ENCODE data around the gene SRP9. TPM values are rescaled to one million over a fixed set of nuclear protein-coding genes. Genes with fewer than 3 reads are reported as not detected.

SRP9 gene
- total and polyA plus RNA-seq, 2 experiments from 2014 or later = 640 to 728 TPM

GRCh38 chr1:225822655-225823403 lies 45.2 kb downstream of the SRP9 start (continued):
- no peak for TF ChIP-seq ETS1 (IDR thresholded peaks at IDR 0.05)
- no peak for TF ChIP-seq JUNB (IDR thresholded peaks at IDR 0.05; ENCODE audit: unreplicated experiment)
- no peak for TF ChIP-seq CREB1 (CRISPR knock-in tag; IDR thresholded peaks at IDR 0.05; ENCODE audit: low read depth)
- TF ChIP-seq ZNF331 (CRISPR knock-in tag; IDR thresholded peaks at IDR 0.05; ENCODE audit: low read depth) = no peak
- TF ChIP-seq REST (IDR thresholded peaks at IDR 0.05; ENCODE audit: unreplicated experiment) = no peak
- no peak for TF ChIP-seq EZH2phosphoT487 (IDR thresholded peaks at IDR 0.05; ENCODE audit: unreplicated experiment)
- TF ChIP-seq STAT1 (IDR thresholded peaks at IDR 0.05; ENCODE audit: unreplicated experiment) = no peak
- no peak for TF ChIP-seq EZH2 (IDR thresholded peaks at IDR 0.05; ENCODE audit: low read depth, unreplicated experiment)

GRCh38 chr1:225823811-225824261 lies 46.2 kb downstream of the SRP9 start:
- ATAC-seq (peak; percentile 17), DNase-seq (ENCODE audit: low spot score) (no peak)
- peaks cover 19% of the 10 kb centered on the region for H3K4me1 ChIP-seq (ENCODE audit: insufficient read depth)
- H3F3A ChIP-seq (replicated peaks; ENCODE audit: low read depth) = 0 out of 2 replicates have a peak, but pooled peaks cover 3% of the 10 kb centered on the region
- no peak overlapping the region for H3K27ac Mint-ChIP-seq
- peaks cover 47% of the 10 kb centered on the region for H3K4me1 Mint-ChIP-seq
- H3K79me2 ChIP-seq (replicated peaks; ENCODE audit: insufficient read depth) = peaks cover 47% of the 10 kb centered on the region
- no peak overlapping the region for H3K4me3 Mint-ChIP-seq
- H3K9me3 Mint-ChIP-seq = no peaks in the 10 kb centered on the region
- peaks cover 6% of the 10 kb centered on the region for H4K20me1 ChIP-seq (replicated peaks; ENCODE audit: insufficient read depth)
- H3K4me2 ChIP-seq = 0 out of 2 replicates have a peak overlapping the region, but pooled peaks have one; percentile 55
- H3K27me3 ChIP-seq (ENCODE audit: insufficient read depth) = no peaks in the 10 kb centered on the region
- H2AFZ ChIP-seq = no peak overlapping the region
- H3K36me3 Mint-ChIP-seq (ENCODE audit: low read depth) = peaks cover 8% of the 10 kb centered on the region; the same call in 2 of the 3 replicates
- H3K4me3 ChIP-seq = no peak overlapping the region
- H3K9me2 ChIP-seq (ENCODE audit: insufficient read depth) = no peaks in the 10 kb centered on the region
- peaks cover 2% of the 10 kb centered on the region for H3K27me3 Mint-ChIP-seq (ENCODE audit: insufficient read depth, low read depth, poor library complexity)
- peak overlapping the region; percentile 30; the same call in 1 of the 2 replicates for H3K27ac ChIP-seq (ENCODE audit: low read depth)
- no peaks in the 10 kb centered on the region for H3K36me3 ChIP-seq (ENCODE audit: insufficient read depth)
- TF ChIP-seq ZNF462 (CRISPR knock-in tag; IDR thresholded peaks at IDR 0.05) (no peak), REST (IDR thresholded peaks at IDR 0.05; ENCODE audit: unreplicated experiment) (no peak)

Measured in GM23338 (cell line).